K562 (cell line): ENCODE results near the gene HAUS2. TPM values are rescaled to one million over a fixed set of nuclear protein-coding genes. Genes with fewer than 3 reads are reported as not detected.

Experiments
- ATAC-seq: fragments of 200-7000 bp; cut with Tn5 transposase; 3 replicates; pipeline ENCODE4 v1.9.1; 2020; ENCODE audit warnings: moderate library complexity
- BruUV-seq: library from RNA; stranded (reverse); fragments of 400-500 nt; replicated peaks from 2 replicates; lab custom pipeline; 2021; lab: Mats Ljungman, UMichigan
- CTCF ChIA-PET: fragments of 300-600 bp; formaldehyde crosslinking; extraction: SDS; loops from one replicate; lab custom pipeline; 2021; ENCODE audit warnings: low intra/inter-chr PET ratio; lab: Yijun Ruan, JAX
- POLR2A ChIA-PET: fragments of 300-600, 350-650 bp; sonication (Branson Sonifier 250); formaldehyde crosslinking; extraction: SDS; loops from one replicate; lab custom pipeline; 2021; ENCODE audit warnings: antibody characterized with exemption, inconsistent platforms; lab: Yijun Ruan, JAX
- DNase-seq, 4 experiments: peaks; one replicate each; pipeline versions ENCODE4 v3.0.0 to v3.0.0-alpha.2; 2011 to 2018; ENCODE audit warnings: low spot score in 3 of 4, mixed read lengths in 3 of 4; ENCODE audit errors: extremely low read depth in 1 of 4
- FAIRE-seq: peaks from 2 replicates; lab custom pipeline; 2011; peaks lifted over from hg19 to GRCh38; lab: Jason Lieb, UNC
- H2AFZ ChIP-seq: 2 replicates; pipeline ENCODE4 v1.6.0; 2011; ENCODE audit warnings: low read depth, low read length, control low read depth, inconsistent platforms
- H3K27ac ChIP-seq: fragments of 200-600 bp; 3 replicates; pipeline ENCODE4 v1.8.0; 2011; ENCODE audit warnings: low read depth, mild to moderate bottlenecking, control low read depth, inconsistent platforms, low read length, moderate library complexity, mixed read lengths; ENCODE audit errors: extremely low read depth
- H3K27me3 ChIP-seq, 2 experiments: fragments of 300-600 bp in 1 of 2; 2 replicates in 1 of 2; 3 replicates in 1 of 2; pipeline versions ENCODE4 v1.6.0 to v1.8.0; 2011; ENCODE audit warnings: inconsistent platforms in 2 of 2, low read length in 2 of 2, mild to moderate bottlenecking in 1 of 2, mixed read lengths in 1 of 2, moderate library complexity in 1 of 2; ENCODE audit not compliant: control insufficient read depth in 2 of 2, insufficient read depth in 2 of 2
- H3K36me3 ChIP-seq: fragments of 300-600 bp; 3 replicates; pipeline ENCODE4 v1.8.0; 2011; ENCODE audit warnings: mild to moderate bottlenecking, low read length, inconsistent platforms; ENCODE audit not compliant: control insufficient read depth, insufficient read depth
- H3K4me1 ChIP-seq, 2 experiments: fragments of 200-600 bp in 1 of 2; replicated peaks in 1 of 2; 2 replicates in 1 of 2; 3 replicates in 1 of 2; pipeline versions ENCODE4 v1.5.1 to v1.8.0; 2011; ENCODE audit warnings: inconsistent platforms in 2 of 2, low read length in 2 of 2, mild to moderate bottlenecking in 1 of 2, mixed read lengths in 1 of 2, moderate library complexity in 1 of 2; ENCODE audit not compliant: control insufficient read depth in 2 of 2, insufficient read depth in 2 of 2
- H3K4me2 ChIP-seq: 2 replicates; pipeline ENCODE4 v1.6.1; 2011; ENCODE audit warnings: low read length, control low read depth, inconsistent platforms, mixed read lengths; ENCODE audit not compliant: insufficient read depth
- H3K4me3 ChIP-seq: fragments of 200-600 bp; sonication (generic), shearing (Covaris generic); 2 replicates; pipeline ENCODE4 v1.5.1; 2016; ENCODE audit warnings: control low read depth, inconsistent platforms
- H3K79me2 ChIP-seq: fragments of 200-600 bp; 3 replicates; pipeline ENCODE4 v1.8.0; 2011; ENCODE audit warnings: low read length, inconsistent platforms; ENCODE audit not compliant: control insufficient read depth, insufficient read depth
- H3K9ac ChIP-seq, 2 experiments: 2 replicates each; pipeline versions ENCODE4 v1.6.0 to v1.6.1; 2011; ENCODE audit warnings: low read depth in 2 of 2, low read length in 2 of 2, control low read depth in 1 of 2, inconsistent platforms in 1 of 2, mild to moderate bottlenecking in 1 of 2, mixed read lengths in 1 of 2; ENCODE audit not compliant: insufficient read depth in 1 of 2
- H3K9me1 ChIP-seq: one replicate; pipeline ENCODE4 v1.6.0; 2011; ENCODE audit warnings: inconsistent platforms, mild to moderate bottlenecking, low read length, moderate library complexity; ENCODE audit not compliant: control insufficient read depth, insufficient read depth
- H3K9me3 ChIP-seq: replicated peaks from 2 replicates; pipeline ENCODE4 v1.5.1; 2011; ENCODE audit warnings: low read depth, low read length, inconsistent platforms; ENCODE audit not compliant: control insufficient read depth, insufficient read depth
- H4K20me1 ChIP-seq: replicated peaks from 2 replicates; pipeline ENCODE4 v1.6.1; 2011; ENCODE audit warnings: low read length, inconsistent platforms, mixed read lengths; ENCODE audit not compliant: control insufficient read depth, insufficient read depth
- CBX3 ChIP-seq, 2 experiments: IDR thresholded peaks; 1 replicate in 1 of 2; 2 replicates in 1 of 2; pipeline ENCODE4 v1.6.1; 2012; ENCODE audit warnings: inconsistent platforms in 2 of 2, low read length in 2 of 2, borderline replicate concordance in 1 of 2, control low read depth in 1 of 2
- E2F8 ChIP-seq: fragments of 450-650 bp; IDR thresholded peaks from 2 replicates; pipeline ENCODE4 v1.7.1; 2018; ENCODE audit warnings: mild to moderate bottlenecking, low read depth; ENCODE audit not compliant: partially characterized antibody
- PRDM10 ChIP-seq: fragments of 450-650 bp; IDR thresholded peaks from 2 replicates; pipeline ENCODE4 v1.6.1; 2018; ENCODE audit not compliant: partially characterized antibody
- RBM25 ChIP-seq: fragments of 200-400 bp; formaldehyde crosslinking; IDR thresholded peaks from 2 replicates; pipeline ENCODE4 v1.6.1; 2018; ENCODE audit warnings: low read length, low read depth, moderate library complexity; ENCODE audit not compliant: severe bottlenecking
- USF2 ChIP-seq: sonication (generic); formaldehyde crosslinking; IDR thresholded peaks from 2 replicates; pipeline ENCODE4 v1.5.0; 2020; ENCODE audit warnings: missing genetic modification reagents
- ZBTB1 ChIP-seq: sonication (generic); formaldehyde crosslinking; IDR thresholded peaks from 2 replicates; pipeline ENCODE4 v1.8.1; 2023; ENCODE audit warnings: missing genetic modification reagents, low read depth, mild to moderate bottlenecking, borderline replicate concordance
- ZKSCAN1 ChIP-seq: fragments of 150-350 bp; IDR thresholded peaks from 2 replicates; pipeline ENCODE4 v1.6.1; 2016; ENCODE audit warnings: low read depth, low read length
- ZNF282 ChIP-seq: sonication (generic); formaldehyde crosslinking; IDR thresholded peaks from 2 replicates; pipeline ENCODE4 v1.8.1; 2023; ENCODE audit warnings: missing genetic modification reagents
- WGBS: fragments of 100-300 bp; shearing (Covaris generic); methylation state at CpG from one replicate; pipeline ENCODE4 v1.1.6; 2016; ENCODE audit warnings: low coverage, mixed read lengths; ENCODE audit not compliant: insufficient coverage; ENCODE audit errors: missing lambda C conversion rate; 5-methylcytosine and 5-hydroxymethylcytosine counted together
- in situ Hi-C: fragments of 300-500 bp; cut with MboI; formaldehyde crosslinking; loops from 4 replicates; pipeline ENCODE4 v1.15.0; 2018; ENCODE audit warnings: inconsistent platforms, mixed read lengths
- intact Hi-C: fragments of 100-400 bp; cut with micrococcal nuclease; formaldehyde crosslinking; loops from 2 replicates; pipeline ENCODE4 v1.14.2; 2022
- polyA plus RNA-seq, 8 experiments: library from polyadenylated mRNA; depleted of rRNA in 4 of 8; stranded (reverse) in 5 of 8; unstranded in 3 of 8; fragments of >200 nt; fragmentation: Nextera tagmentation in 2 of 8; fragmentation: Illumina TruSeq in 1 of 8; extraction: Ambion mirVana in 2 of 8; extraction: Trizol in 1 of 8; gene quantifications; 2 replicates each; pipeline versions ENCODE4 v1.2.1 to v1.2.3, GENCODE V29; 2011 to 2014; ENCODE audit warnings: inconsistent platforms in 1 of 8, missing spikeins in 1 of 8
- total RNA-seq, 7 experiments: library from RNA; depleted of rRNA in 6 of 7; stranded (reverse); fragments of >200 nt in 6 of 7; fragmentation: Illumina TruSeq in 2 of 7; extraction: Trizol in 2 of 7; gene quantifications; 2 replicates each; pipeline versions ENCODE4 v1.2.1 to v1.2.3, GENCODE V29; 2011 to 2021; ENCODE audit warnings: low replicate concordance in 1 of 7

The HAUS2 gene
- total and polyA plus RNA-seq, 9 of the 15 experiments (the other 6 are each of a cell fraction or from before 2014, with no cell fraction given), result 30.6 to 64.9 (median 54.1) TPM

- H3K27ac ChIP-seq, result no peak overlapping the region
- intact Hi-C loops, result no loop called here
- H4K20me1 ChIP-seq, result peaks cover 5% of the 10 kb centered on the region; the same call in 1 of the 2 replicates
- peaks cover 27 to 43% of the 10 kb centered on the region in 2 experiments for H3K4me1 ChIP-seq
- TF ChIP-seq USF2 (CRISPR knock-in tag), result no peak
- no peak for TF ChIP-seq ZBTB1 (CRISPR knock-in tag)
- TF ChIP-seq ZNF282, result no peak
- TF ChIP-seq ZKSCAN1, result no peak
- TF ChIP-seq RBM25, result no peak
- TF ChIP-seq E2F8, result no peak
- TF ChIP-seq CBX3 (IDR thresholded peaks at IDR 0.05; ENCODE audit: borderline replicate concordance in 1 of 2, low read length in 2 of 2), result peak in 1 of 2 experiments; percentile 72; a peak in 1 of 3 replicates
- TF ChIP-seq PRDM10, result peak; percentile 67
- TF ChIP-seq, all 486 proteins: peak for 2
- Histone ChIP-seq H3K9ac (no peak overlapping the region), H3K9me1 (no peaks in the 10 kb centered on the region), H3K27me3 (no peaks in the 10 kb centered on the region), H2AFZ (no peak overlapping the region), H3K4me3 (no peak overlapping the region), H3K4me2 (no peak overlapping the region), H3K79me2 (peaks cover 17% of the 10 kb centered on the region; the same call in 2 of the 3 replicates), H3K36me3 (no peaks in the 10 kb centered on the region), H3K9me3 (no peaks in the 10 kb centered on the region)
- ChIA-PET POLR2A (interaction anchor here (1.2 kb wide), 1 partner anchor 9 kb away, joined by 3 read pairs; no protein-coding TSS in a partner anchor), CTCF (no interaction called here)
- in situ Hi-C loops, result no loop called here
- 41% methylated on average over 2 of the region's 2 CpGs for WGBS
- ATAC-seq (no peak), DNase-seq (no peak), FAIRE-seq (no peak)
- no TSS peak for BruUV-seq
These were observed 30.4 kb downstream of the HAUS2 start for GRCh38 chr15:42578984-42579537.
